ENCODE measurements around the gene ZNF221. TPM values are rescaled to one million over a fixed set of nuclear protein-coding genes. Genes with fewer than 3 reads are reported as not detected.

ZNF221 gene
- polyA plus RNA-seq, 2 of the 4 experiments (the other 2 are of a cell fraction), result 1.6 TPM

DNA sequence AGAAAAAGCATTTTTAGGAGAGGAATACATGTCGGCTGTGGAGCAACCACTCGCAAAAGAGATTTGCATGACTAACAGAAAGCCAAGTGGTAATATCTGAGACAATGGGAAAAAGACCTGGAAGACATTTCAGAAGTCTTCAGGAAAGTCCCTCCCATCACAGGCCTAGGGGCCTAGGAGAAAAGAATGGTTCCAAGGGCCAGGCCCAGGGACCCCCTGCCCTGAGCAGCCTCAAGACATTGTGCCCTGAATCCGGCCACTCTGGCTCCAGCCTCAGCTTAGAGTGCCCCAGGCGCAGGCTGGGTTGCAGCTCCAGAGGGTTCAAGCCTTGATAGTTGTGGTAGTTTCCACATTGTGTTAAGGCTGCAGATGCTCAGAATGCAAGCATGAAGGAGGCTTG is 9.4 kb downstream of the ZNF221 start:
- 34% methylated on average over 4 of the region's 4 CpGs for WGBS (ENCODE audit: missing lambda C conversion rate)
- Histone ChIP-seq H3K4me2 (no peak overlapping the region), H3K4me1 (no peaks in the 10 kb centered on the region), H3K27ac (no peak overlapping the region), H3K4me3 (no peak overlapping the region), H3K9me3 (peaks cover 85% of the 10 kb centered on the region)
- ATAC-seq (no peak), FAIRE-seq (no peak), DNase-seq (ENCODE audit: low read depth in 1 of 2, low spot score in 1 of 2) (no peak)
- TF ChIP-seq ZFP36 (IDR thresholded peaks at IDR 0.05; ENCODE audit: borderline replicate concordance, partially characterized antibody) (peak; percentile 71), POLR2A (IDR thresholded peaks at IDR 0.05; ENCODE audit: low read length) (no peak), EHMT2 (IDR thresholded peaks at IDR 0.05; ENCODE audit: low read depth) (no peak), CBX8 (IDR thresholded peaks at IDR 0.05) (no peak)
- TF ChIP-seq, protein P1, sequence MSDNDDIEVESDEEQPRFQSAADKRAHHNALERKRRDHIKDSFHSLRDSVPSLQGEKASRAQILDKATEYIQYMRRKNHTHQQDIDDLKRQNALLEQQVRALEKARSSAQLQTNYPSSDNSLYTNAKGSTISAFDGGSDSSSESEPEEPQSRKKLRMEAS (IDR thresholded peaks at IDR 0.05), result no peak
- CTCF ChIA-PET, result no interaction called here
- POLR2A ChIA-PET, result no interaction called here

- Histone ChIP-seq H3K4me1 (no peaks in the 10 kb centered on the region), H3K9me3 (peaks cover 91% of the 10 kb centered on the region), H3K27ac (no peak overlapping the region), H3K4me3 (no peak overlapping the region), H3K4me2 (no peak overlapping the region)
- POLR2A ChIA-PET, result no interaction called here
- no peak for DNase-seq (ENCODE audit: low read depth in 1 of 2, low spot score in 1 of 2)
- TF ChIP-seq ZC3H11A (IDR thresholded peaks at IDR 0.05) (no peak), NPAS2 (CRISPR knock-in tag; IDR thresholded peaks at IDR 0.05; ENCODE audit: borderline replicate concordance) (no peak), JUNB (IDR thresholded peaks at IDR 0.05) (no peak), POLR2A (IDR thresholded peaks at IDR 0.05; ENCODE audit: low read length) (no peak), MAFK (IDR thresholded peaks at IDR 0.05; ENCODE audit: partially characterized antibody) (no peak), EHF (CRISPR knock-in tag; IDR thresholded peaks at IDR 0.05) (no peak), CHD4 (IDR thresholded peaks at IDR 0.05; ENCODE audit: borderline replicate concordance) (no peak), HDAC2 (IDR thresholded peaks at IDR 0.05) (no peak), ESRRA (IDR thresholded peaks at IDR 0.05; ENCODE audit: borderline replicate concordance, low read length) (no peak), BHLHE40 (IDR thresholded peaks at IDR 0.05; ENCODE audit: low read depth, low read length) (no peak), JUN (IDR thresholded peaks at IDR 0.05) (no peak), CBX2 (IDR thresholded peaks at IDR 0.05; ENCODE audit: borderline replicate concordance, low read depth) (no peak), RAD21 (conservative IDR thresholded peaks at IDR 0.05 in 1 of 2, IDR thresholded peaks at IDR 0.05 in 1 of 2) (no peak), HOXA7 (CRISPR knock-in tag; IDR thresholded peaks at IDR 0.05) (no peak)
- TF ChIP-seq, protein P2, sequence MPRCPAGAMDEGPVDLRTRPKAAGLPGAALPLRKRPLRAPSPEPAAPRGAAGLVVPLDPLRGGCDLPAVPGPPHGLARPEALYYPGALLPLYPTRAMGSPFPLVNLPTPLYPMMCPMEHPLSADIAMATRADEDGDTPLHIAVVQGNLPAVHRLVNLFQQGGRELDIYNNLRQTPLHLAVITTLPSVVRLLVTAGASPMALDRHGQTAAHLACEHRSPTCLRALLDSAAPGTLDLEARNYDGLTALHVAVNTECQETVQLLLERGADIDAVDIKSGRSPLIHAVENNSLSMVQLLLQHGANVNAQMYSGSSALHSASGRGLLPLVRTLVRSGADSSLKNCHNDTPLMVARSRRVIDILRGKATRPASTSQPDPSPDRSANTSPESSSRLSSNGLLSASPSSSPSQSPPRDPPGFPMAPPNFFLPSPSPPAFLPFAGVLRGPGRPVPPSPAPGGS (IDR thresholded peaks at IDR 0.05), result no peak
- ATAC-seq, result no peak
- CTCF ChIA-PET, result no interaction called here
- WGBS (ENCODE audit: missing lambda C conversion rate), result 65% methylated on average over 3 of the region's 3 CpGs
- no peak for FAIRE-seq
These were observed 15.2 kb downstream of the ZNF221 start for GRCh38 chr19:43966079-43966694.

DNA sequence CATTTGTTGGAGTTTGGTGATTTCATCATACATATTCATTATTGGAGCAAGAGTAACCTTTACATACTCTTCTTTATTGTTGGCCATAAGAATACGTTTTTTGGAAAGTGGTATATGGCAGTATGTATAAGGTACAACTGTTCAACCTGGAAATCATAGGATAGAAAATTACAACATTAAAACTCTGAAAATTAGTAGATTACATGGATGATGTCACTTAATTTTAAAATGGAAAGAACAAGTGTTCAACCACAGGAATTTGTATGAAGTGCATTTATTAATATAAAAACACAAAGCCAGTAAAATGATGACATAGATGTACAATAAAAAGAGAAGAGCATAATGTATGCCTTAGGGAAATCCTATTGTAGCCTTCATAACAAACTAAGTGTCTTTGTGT is 25.7 kb downstream of the ZNF221 start:
- Histone ChIP-seq H3K4me3 (no peak overlapping the region), H3K4me2 (no peak overlapping the region), H3K4me1 (no peaks in the 10 kb centered on the region), H3K27ac (no peak overlapping the region), H3K9me3 (peaks cover 84% of the 10 kb centered on the region)
- DNase-seq (ENCODE audit: low read depth in 1 of 2, low spot score in 1 of 2) (no peak), ATAC-seq (no peak), FAIRE-seq (peak; percentile 84)
- POLR2A ChIA-PET, result no interaction called here
- WGBS (ENCODE audit: missing lambda C conversion rate), result 4% methylated on average over 1 of the region's 1 CpG
- CTCF ChIA-PET, result no interaction called here
- TF ChIP-seq, protein P3, sequence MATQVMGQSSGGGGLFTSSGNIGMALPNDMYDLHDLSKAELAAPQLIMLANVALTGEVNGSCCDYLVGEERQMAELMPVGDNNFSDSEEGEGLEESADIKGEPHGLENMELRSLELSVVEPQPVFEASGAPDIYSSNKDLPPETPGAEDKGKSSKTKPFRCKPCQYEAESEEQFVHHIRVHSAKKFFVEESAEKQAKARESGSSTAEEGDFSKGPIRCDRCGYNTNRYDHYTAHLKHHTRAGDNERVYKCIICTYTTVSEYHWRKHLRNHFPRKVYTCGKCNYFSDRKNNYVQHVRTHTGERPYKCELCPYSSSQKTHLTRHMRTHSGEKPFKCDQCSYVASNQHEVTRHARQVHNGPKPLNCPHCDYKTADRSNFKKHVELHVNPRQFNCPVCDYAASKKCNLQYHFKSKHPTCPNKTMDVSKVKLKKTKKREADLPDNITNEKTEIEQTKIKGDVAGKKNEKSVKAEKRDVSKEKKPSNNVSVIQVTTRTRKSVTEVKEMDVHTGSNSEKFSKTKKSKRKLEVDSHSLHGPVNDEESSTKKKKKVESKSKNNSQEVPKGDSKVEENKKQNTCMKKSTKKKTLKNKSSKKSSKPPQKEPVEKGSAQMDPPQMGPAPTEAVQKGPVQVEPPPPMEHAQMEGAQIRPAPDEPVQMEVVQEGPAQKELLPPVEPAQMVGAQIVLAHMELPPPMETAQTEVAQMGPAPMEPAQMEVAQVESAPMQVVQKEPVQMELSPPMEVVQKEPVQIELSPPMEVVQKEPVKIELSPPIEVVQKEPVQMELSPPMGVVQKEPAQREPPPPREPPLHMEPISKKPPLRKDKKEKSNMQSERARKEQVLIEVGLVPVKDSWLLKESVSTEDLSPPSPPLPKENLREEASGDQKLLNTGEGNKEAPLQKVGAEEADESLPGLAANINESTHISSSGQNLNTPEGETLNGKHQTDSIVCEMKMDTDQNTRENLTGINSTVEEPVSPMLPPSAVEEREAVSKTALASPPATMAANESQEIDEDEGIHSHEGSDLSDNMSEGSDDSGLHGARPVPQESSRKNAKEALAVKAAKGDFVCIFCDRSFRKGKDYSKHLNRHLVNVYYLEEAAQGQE (IDR thresholded peaks at IDR 0.05), result no peak
- no peak for TF ChIP-seq JUN (IDR thresholded peaks at IDR 0.05)
- TF ChIP-seq ZSCAN20 (CRISPR knock-in tag; IDR thresholded peaks at IDR 0.05), result no peak
- TF ChIP-seq RCOR1 (IDR thresholded peaks at IDR 0.05; ENCODE audit: low read depth, low read length), result no peak
- no peak for TF ChIP-seq POLR2A (IDR thresholded peaks at IDR 0.05; ENCODE audit: low read length)
- TF ChIP-seq, protein P4, sequence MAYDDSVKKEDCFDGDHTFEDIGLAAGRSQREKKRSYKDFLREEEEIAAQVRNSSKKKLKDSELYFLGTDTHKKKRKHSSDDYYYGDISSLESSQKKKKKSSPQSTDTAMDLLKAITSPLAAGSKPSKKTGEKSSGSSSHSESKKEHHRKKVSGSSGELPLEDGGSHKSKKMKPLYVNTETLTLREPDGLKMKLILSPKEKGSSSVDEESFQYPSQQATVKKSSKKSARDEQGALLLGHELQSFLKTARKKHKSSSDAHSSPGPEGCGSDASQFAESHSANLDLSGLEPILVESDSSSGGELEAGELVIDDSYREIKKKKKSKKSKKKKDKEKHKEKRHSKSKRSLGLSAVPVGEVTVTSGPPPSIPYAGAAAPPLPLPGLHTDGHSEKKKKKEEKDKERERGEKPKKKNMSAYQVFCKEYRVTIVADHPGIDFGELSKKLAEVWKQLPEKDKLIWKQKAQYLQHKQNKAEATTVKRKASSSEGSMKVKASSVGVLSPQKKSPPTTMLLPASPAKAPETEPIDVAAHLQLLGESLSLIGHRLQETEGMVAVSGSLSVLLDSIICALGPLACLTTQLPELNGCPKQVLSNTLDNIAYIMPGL (CRISPR knock-in tag; IDR thresholded peaks at IDR 0.05; ENCODE audit: borderline replicate concordance), result no peak
- no peak for TF ChIP-seq HEYL (CRISPR knock-in tag; IDR thresholded peaks at IDR 0.05)
- TF ChIP-seq PBX3 (IDR thresholded peaks at IDR 0.05), result no peak
- no peak for TF ChIP-seq RFX5 (IDR thresholded peaks at IDR 0.05)
- no peak for TF ChIP-seq JUNB (IDR thresholded peaks at IDR 0.05)
- no peak for TF ChIP-seq ZC3H11A (IDR thresholded peaks at IDR 0.05)
- TF ChIP-seq, protein P5, sequence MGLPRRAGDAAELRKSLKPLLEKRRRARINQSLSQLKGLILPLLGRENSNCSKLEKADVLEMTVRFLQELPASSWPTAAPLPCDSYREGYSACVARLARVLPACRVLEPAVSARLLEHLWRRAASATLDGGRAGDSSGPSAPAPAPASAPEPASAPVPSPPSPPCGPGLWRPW (IDR thresholded peaks at IDR 0.05), result no peak
- TF ChIP-seq KDM5A (IDR thresholded peaks at IDR 0.05), result no peak

Measured in A549 (cell line).